GM18909 (cell line): ENCODE data around the gene LCE7A.

ENCODE experiments used
- ATAC-seq: cut with Tn5 transposase; IDR thresholded peaks from one replicate; pipeline ENCODE4 v1.9.1; 2021; ENCODE audit warnings: mild to moderate bottlenecking; ENCODE audit not compliant: unreplicated experiment, poor library complexity

Gene LCE7A

GRCh38 chr1:152859696-152860095 lies at the start of gene LCE7A:
Gene LCE7A (plus strand): TSS chr1:152859996. CDS start chr1:152860698, 702 bp downstream.
- no peak for ATAC-seq

GRCh38 chr1:152811050-152811449 lies 48.7 kb upstream of the LCE7A start:
- ATAC-seq, result no peak

- no peak for ATAC-seq
Measured at GRCh38 chr1:152811671-152812070, 48.1 kb upstream of the LCE7A start, which contains the start of gene LCE1B. Gene LCE1B (plus strand): TSS chr1:152811971. CDS start chr1:152812447, 476 bp downstream.

GRCh38 chr1:152817309-152817708 lies 42.5 kb upstream of the LCE7A start:
- ATAC-seq, result no peak

GRCh38 chr1:152823294-152823693 lies 36.5 kb upstream of the LCE7A start:
- no peak for ATAC-seq

GRCh38 chr1:152824964-152825363 lies 34.8 kb upstream of the LCE7A start:
- no peak for ATAC-seq

- ATAC-seq, result no peak
Measured at GRCh38 chr1:152827173-152827572, 32.6 kb upstream of the LCE7A start, which contains the start of gene LCE1A. Gene LCE1A (plus strand): TSS chr1:152827473. CDS start chr1:152827473, 0 bp downstream.

- no peak for ATAC-seq
Measured at GRCh38 chr1:152836870-152837269, 22.9 kb upstream of the LCE7A start.

- ATAC-seq, result no peak
Measured at GRCh38 chr1:152842556-152842955, 17.2 kb upstream of the LCE7A start, which contains the start of gene LCE6A. Gene LCE6A (plus strand): TSS chr1:152842856. CDS start chr1:152843521, 665 bp downstream.

- no peak for ATAC-seq
Measured at GRCh38 chr1:152855661-152856060, 4.1 kb upstream of the LCE7A start.

- no peak for ATAC-seq
Measured at GRCh38 chr1:152858062-152858461, 1.7 kb upstream of the LCE7A start.

GRCh38 chr1:152860129-152860528 lies 333 bp downstream of the LCE7A start:
- no peak for ATAC-seq

- no peak for ATAC-seq
Measured at GRCh38 chr1:152861374-152861773, 1.6 kb downstream of the LCE7A start.

- no peak for ATAC-seq
Measured at GRCh38 chr1:152864443-152864842, 4.6 kb downstream of the LCE7A start.

GRCh38 chr1:152866321-152866720 lies 6.5 kb downstream of the LCE7A start:
- no peak for ATAC-seq

- no peak for ATAC-seq
Measured at GRCh38 chr1:152869808-152870419, 10.1 kb downstream of the LCE7A start.

GRCh38 chr1:152870831-152871730 lies 11.3 kb downstream of the LCE7A start:
- no peak for ATAC-seq

- no peak for ATAC-seq
Measured at GRCh38 chr1:152871731-152872126, 11.9 kb downstream of the LCE7A start.

- ATAC-seq, result no peak
Measured at GRCh38 chr1:152873495-152873894, 13.7 kb downstream of the LCE7A start.

- ATAC-seq, result no peak
Measured at GRCh38 chr1:152876827-152877226, 17.0 kb downstream of the LCE7A start.

- no peak for ATAC-seq
Measured at GRCh38 chr1:152878042-152878441, 18.2 kb downstream of the LCE7A start, which contains the start of gene SMCP. Gene SMCP (plus strand): TSS chr1:152878322. CDS start chr1:152884423, 6,101 bp downstream.
